ENCODE results near the gene MYO9B.

MYO9B gene

GRCh38 chr19:17058236-17058635, 17.3 kb upstream of the MYO9B start:
- no peak for DNase-seq (ENCODE audit: low read depth, low spot score)
- ChIA-PET CTCF (interaction anchor here (1.1 to 3.0 kb wide), 5 partner anchors 9 to 343 kb away, joined by 3 to 10 read pairs (median 3); no protein-coding TSS in a partner anchor), POLR2A (no interaction called here)
- no peak overlapping the region for H3K4me3 ChIP-seq (ENCODE audit: low read depth, low read length)
- TF ChIP-seq, protein P1, sequence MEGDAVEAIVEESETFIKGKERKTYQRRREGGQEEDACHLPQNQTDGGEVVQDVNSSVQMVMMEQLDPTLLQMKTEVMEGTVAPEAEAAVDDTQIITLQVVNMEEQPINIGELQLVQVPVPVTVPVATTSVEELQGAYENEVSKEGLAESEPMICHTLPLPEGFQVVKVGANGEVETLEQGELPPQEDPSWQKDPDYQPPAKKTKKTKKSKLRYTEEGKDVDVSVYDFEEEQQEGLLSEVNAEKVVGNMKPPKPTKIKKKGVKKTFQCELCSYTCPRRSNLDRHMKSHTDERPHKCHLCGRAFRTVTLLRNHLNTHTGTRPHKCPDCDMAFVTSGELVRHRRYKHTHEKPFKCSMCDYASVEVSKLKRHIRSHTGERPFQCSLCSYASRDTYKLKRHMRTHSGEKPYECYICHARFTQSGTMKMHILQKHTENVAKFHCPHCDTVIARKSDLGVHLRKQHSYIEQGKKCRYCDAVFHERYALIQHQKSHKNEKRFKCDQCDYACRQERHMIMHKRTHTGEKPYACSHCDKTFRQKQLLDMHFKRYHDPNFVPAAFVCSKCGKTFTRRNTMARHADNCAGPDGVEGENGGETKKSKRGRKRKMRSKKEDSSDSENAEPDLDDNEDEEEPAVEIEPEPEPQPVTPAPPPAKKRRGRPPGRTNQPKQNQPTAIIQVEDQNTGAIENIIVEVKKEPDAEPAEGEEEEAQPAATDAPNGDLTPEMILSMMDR (IDR thresholded peaks at IDR 0.05; ENCODE audit: insufficient read depth, low read length, missing control alignments), result no peak

DNA sequence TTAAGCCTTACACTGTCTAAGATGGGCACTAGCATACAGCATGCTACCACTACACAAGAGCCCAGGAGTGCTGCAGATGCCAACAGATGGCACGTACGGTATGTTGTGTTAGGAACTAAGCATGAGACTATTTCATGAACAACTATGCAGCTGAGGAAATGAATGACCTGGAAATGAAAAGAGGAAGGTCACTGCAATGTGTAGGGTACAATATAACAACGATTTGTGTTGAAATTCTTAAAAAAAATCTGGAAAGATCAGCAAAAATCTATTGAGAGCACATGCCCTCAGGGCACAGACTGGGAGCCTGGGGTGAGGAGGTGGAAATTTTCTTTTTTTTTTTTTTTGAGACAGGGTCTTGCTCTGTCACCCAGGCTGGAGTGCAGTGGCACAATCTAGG, 14.8 kb upstream of the MYO9B start:
- H3K4me3 ChIP-seq (ENCODE audit: low read depth, low read length), result no peak overlapping the region
- ChIA-PET CTCF (interaction anchor here (0.8 to 1.3 kb wide), 3 partner anchors 8 to 222 kb away, joined by 3 to 4 read pairs (median 3); no protein-coding TSS in a partner anchor), POLR2A (no interaction called here)
- TF ChIP-seq, protein P1 (IDR thresholded peaks at IDR 0.05; ENCODE audit: insufficient read depth, low read length, missing control alignments), result no peak
- DNase-seq (ENCODE audit: low read depth, low spot score), result no peak

DNA sequence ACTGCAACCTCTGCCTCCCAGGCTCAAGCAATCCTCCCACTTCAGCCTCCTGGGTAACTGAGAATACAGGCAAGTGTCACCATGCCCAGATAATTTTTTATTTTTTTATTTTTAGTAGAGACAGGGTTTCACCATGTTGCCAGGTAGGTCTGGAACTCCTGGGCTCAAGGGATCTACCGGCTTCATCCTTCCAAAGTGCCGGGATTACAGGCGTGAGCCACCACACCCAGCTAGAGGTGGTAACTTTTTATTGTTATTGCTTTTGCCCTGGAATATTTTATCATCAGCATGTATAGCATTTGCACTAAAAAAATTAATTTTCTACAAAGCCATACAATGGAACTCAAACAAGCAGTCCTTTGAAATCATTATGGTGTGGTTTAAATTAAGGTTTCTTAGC, 14.4 kb upstream of the MYO9B start:
- no peak overlapping the region for H3K4me3 ChIP-seq (ENCODE audit: low read depth, low read length)
- DNase-seq (ENCODE audit: low read depth, low spot score), result no peak
- TF ChIP-seq, protein P1 (IDR thresholded peaks at IDR 0.05; ENCODE audit: insufficient read depth, low read length, missing control alignments), result no peak
- ChIA-PET POLR2A (no interaction called here), CTCF (interaction anchor here (1.0 to 1.4 kb wide), 3 partner anchors 9 to 285 kb away, joined by 3 to 6 read pairs (median 4); no protein-coding TSS in a partner anchor)

DNA sequence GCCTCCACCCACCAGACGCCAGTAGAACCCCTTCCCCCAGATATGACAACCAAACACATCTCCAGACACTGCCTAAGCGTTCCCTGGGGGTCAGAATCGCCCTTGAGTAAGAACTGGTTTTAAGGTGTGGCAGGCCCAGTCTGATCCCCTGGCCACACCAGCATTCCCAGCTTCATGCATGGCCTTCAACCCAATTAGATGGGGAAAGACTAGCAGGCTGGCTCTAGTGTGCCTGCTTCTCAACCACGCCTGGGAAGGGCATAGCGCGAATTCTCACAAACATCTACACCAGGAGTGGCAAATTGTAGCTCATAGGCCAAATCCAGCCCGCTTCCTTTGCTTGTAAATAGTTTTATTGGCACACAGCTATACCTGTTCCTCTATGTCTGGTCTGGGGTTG, 13.9 kb upstream of the MYO9B start:
- TF ChIP-seq, protein P1 (IDR thresholded peaks at IDR 0.05; ENCODE audit: insufficient read depth, low read length, missing control alignments), result no peak
- POLR2A ChIA-PET, result no interaction called here
- no peak overlapping the region for H3K4me3 ChIP-seq (ENCODE audit: low read depth, low read length)
- CTCF ChIA-PET, result interaction anchor here (1.0 to 1.4 kb wide), 3 partner anchors 9 to 286 kb away, joined by 3 to 6 read pairs (median 4); no protein-coding TSS in a partner anchor
- DNase-seq (ENCODE audit: low read depth, low spot score), result no peak

DNA sequence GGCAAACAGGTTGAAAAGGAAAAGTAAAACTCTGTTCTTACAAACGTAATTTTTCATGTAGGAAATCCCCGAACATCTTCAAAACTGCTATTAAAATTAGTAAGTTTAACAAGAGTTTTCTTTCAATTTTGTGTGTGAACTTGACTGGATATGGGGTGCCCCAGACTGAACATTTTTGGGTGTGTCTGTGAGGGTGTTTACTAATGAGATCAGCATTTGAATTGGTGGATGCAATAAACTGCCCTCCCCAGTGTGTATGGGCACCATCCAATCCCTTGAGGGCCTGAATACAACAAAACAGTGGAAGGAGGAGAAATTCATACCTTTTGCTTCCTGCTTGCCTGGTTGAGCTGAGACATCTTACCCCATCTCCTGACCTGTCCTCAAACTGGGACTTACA, 12.1 kb upstream of the MYO9B start:
- no peak overlapping the region for H3K4me3 ChIP-seq (ENCODE audit: low read depth, low read length)
- TF ChIP-seq, protein P1 (IDR thresholded peaks at IDR 0.05; ENCODE audit: insufficient read depth, low read length, missing control alignments), result no peak
- CTCF ChIA-PET, result interaction anchor here (6.9 kb wide), 1 partner anchor 219 kb away, joined by 80 read pairs; the partner anchor contains the start of gene ANKLE1
- DNase-seq (ENCODE audit: low read depth, low spot score), result no peak
- POLR2A ChIA-PET, result no interaction called here

DNA sequence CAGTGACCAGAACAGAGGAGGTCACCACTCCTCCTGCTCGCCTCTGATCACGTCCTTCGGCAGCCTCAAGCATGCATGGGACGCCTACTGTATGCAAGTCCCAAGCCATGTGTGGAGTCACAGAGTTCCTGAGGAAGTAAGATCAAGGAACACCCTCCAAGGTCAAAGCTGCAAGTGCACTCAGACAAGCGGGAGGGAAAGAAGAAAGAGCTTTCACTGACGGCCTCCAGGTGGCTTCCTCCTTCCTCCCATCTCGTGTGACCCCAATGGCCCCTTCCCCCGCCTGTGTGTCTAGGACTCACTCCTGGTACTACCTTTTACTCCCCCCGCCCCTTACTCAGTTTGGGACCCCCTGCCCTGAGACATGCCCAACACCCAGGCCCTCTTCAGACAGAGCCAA, 6.4 kb upstream of the MYO9B start:
- TF ChIP-seq, protein P1 (IDR thresholded peaks at IDR 0.05; ENCODE audit: insufficient read depth, low read length, missing control alignments), result no peak
- H3K4me3 ChIP-seq (ENCODE audit: low read depth, low read length), result no peak overlapping the region
- ChIA-PET POLR2A (no interaction called here), CTCF (interaction anchor here (1.1 to 6.9 kb wide), 4 partner anchors 9 to 213 kb away, joined by 3 to 80 read pairs (median 3); partner anchors contain the start of gene ANKLE1)
- no peak for DNase-seq (ENCODE audit: low read depth, low spot score)
